H1 (cell line): Measurements from ENCODE around the gene RABIF. TPM values are rescaled to one million over a fixed set of nuclear protein-coding genes. Genes with fewer than 3 reads are reported as not detected.

Experiments
- CTCF ChIA-PET: fragments of 300-600 bp; sonication (Branson Sonifier 250); formaldehyde crosslinking; loops from one replicate; lab custom pipeline; 2021; ENCODE audit not compliant: partially characterized antibody; lab: Charles Lee
- POLR2A ChIA-PET: fragments of 300-600 bp; sonication (Branson Sonifier 250); formaldehyde crosslinking; loops from one replicate; lab custom pipeline; 2021; ENCODE audit warnings: inconsistent platforms; ENCODE audit not compliant: partially characterized antibody; lab: Charles Lee
- DNase-seq, 2 experiments: peaks; one replicate each; pipeline versions ENCODE4 v3.0.0 to v3.0.0-alpha.2; 2010 to 2022; ENCODE audit warnings: low spot score in 2 of 2, low read depth in 1 of 2, mixed read lengths in 1 of 2
- FAIRE-seq: peaks from 2 replicates; lab custom pipeline; 2011; peaks lifted over from hg19 to GRCh38; lab: Jason Lieb, UNC
- H2AFZ ChIP-seq: 2 replicates; pipeline ENCODE4 v1.8.1; 2012; ENCODE audit warnings: low read length, inconsistent platforms
- H2AK5ac ChIP-seq: 2 replicates; pipeline ENCODE4 v1.6.1; 2013; ENCODE audit warnings: low read depth, low read length
- H2BK120ac ChIP-seq: replicated peaks from 2 replicates; pipeline ENCODE3; 2013; ENCODE audit warnings: low read depth, low read length, inconsistent platforms
- H2BK12ac ChIP-seq: 2 replicates; pipeline ENCODE4 v1.6.1; 2013; ENCODE audit warnings: low read depth, low read length
- H2BK15ac ChIP-seq: 2 replicates; pipeline ENCODE4 v1.6.1; 2013; ENCODE audit warnings: low read length
- H2BK20ac ChIP-seq: 2 replicates; pipeline ENCODE4 v1.6.1; 2013; ENCODE audit warnings: low read length
- H2BK5ac ChIP-seq: 2 replicates; pipeline ENCODE4 v1.6.1; 2013; ENCODE audit warnings: low read depth, low read length
- H3K14ac ChIP-seq: 2 replicates; pipeline ENCODE4 v1.6.1; 2013; ENCODE audit warnings: inconsistent platforms; ENCODE audit not compliant: insufficient read length
- H3K18ac ChIP-seq: 2 replicates; pipeline ENCODE4 v1.6.1; 2013; ENCODE audit warnings: low read length; ENCODE audit errors: extremely low read depth
- H3K23ac ChIP-seq: 2 replicates; pipeline ENCODE4 v1.6.1; 2013; ENCODE audit warnings: inconsistent platforms; ENCODE audit not compliant: insufficient read length
- H3K23me2 ChIP-seq: 2 replicates; pipeline ENCODE4 v1.6.1; 2013; ENCODE audit warnings: low read depth, low read length
- H3K27ac ChIP-seq: 2 replicates; pipeline ENCODE4 v1.6.1; 2011; ENCODE audit warnings: low read depth, low read length, inconsistent platforms
- H3K27me3 ChIP-seq, 4 experiments: replicated peaks in 1 of 4; 1 replicate in 1 of 4; 2 replicates in 3 of 4; pipeline versions ENCODE4 v1.6.1 to v1.8.1; 2011 to 2013; ENCODE audit warnings: low read length in 3 of 4, mild to moderate bottlenecking in 3 of 4, inconsistent platforms in 2 of 4, mixed read lengths in 2 of 4, moderate library complexity in 1 of 4; ENCODE audit not compliant: control insufficient read depth in 3 of 4, insufficient read depth in 3 of 4; ENCODE audit errors: extremely low read depth in 1 of 4
- H3K36me3 ChIP-seq, 4 experiments: 2 replicates each; pipeline versions ENCODE4 v1.6.1 to v1.8.1; 2011 to 2013; ENCODE audit warnings: mild to moderate bottlenecking in 4 of 4, low read length in 3 of 4, moderate library complexity in 2 of 4, control low read depth in 1 of 4, inconsistent platforms in 1 of 4; ENCODE audit not compliant: insufficient read depth in 4 of 4, control insufficient read depth in 2 of 4
- H3K4ac ChIP-seq: replicated peaks from 2 replicates; pipeline ENCODE3; 2013; ENCODE audit warnings: low read length, low read depth, mixed read lengths, inconsistent platforms; ENCODE audit not compliant: insufficient read length
- H3K4me1 ChIP-seq, 4 experiments: replicated peaks in 1 of 4; 1 replicate in 1 of 4; 2 replicates in 3 of 4; pipeline versions ENCODE4 v1.6.1 to v1.8.1; 2011 to 2013; ENCODE audit warnings: low read length in 3 of 4, inconsistent platforms in 2 of 4, mixed read lengths in 1 of 4; ENCODE audit not compliant: insufficient read depth in 4 of 4, control insufficient read depth in 3 of 4
- H3K4me2 ChIP-seq, 2 experiments: 2 replicates each; pipeline versions ENCODE4 v1.6.1 to v1.8.1; 2011 to 2013; ENCODE audit warnings: low read depth in 2 of 2, low read length in 2 of 2, control low read depth in 1 of 2, inconsistent platforms in 1 of 2, mild to moderate bottlenecking in 1 of 2; ENCODE audit not compliant: insufficient read depth in 1 of 2
- H3K4me3 ChIP-seq, 4 experiments: fragments of 200-600, 300-600 bp in 1 of 4; sonication (generic), shearing (Covaris generic), sonication (Bioruptor Twin) in 1 of 4; 2 replicates each; pipeline versions ENCODE4 v1.5.1 to v1.8.1; 2011 to 2016; ENCODE audit warnings: low read length in 4 of 4, low read depth in 3 of 4, control low read depth in 2 of 4, inconsistent platforms in 2 of 4, mild to moderate bottlenecking in 2 of 4, mixed read lengths in 1 of 4, moderate library complexity in 1 of 4; ENCODE audit not compliant: insufficient read depth in 2 of 4; ENCODE audit errors: extremely low read depth in 1 of 4
- H3K56ac ChIP-seq: replicated peaks from 2 replicates; pipeline ENCODE3; 2013; ENCODE audit warnings: low read depth, mild to moderate bottlenecking, mixed read lengths, low read length, inconsistent platforms; ENCODE audit not compliant: insufficient read length
- H3K79me1 ChIP-seq: 2 replicates; pipeline ENCODE4 v1.6.1; 2013; ENCODE audit warnings: low read depth, low read length, control low read depth
- H3K79me2 ChIP-seq, 2 experiments: 2 replicates each; pipeline versions ENCODE4 v1.6.1 to v1.8.1; 2012 to 2013; ENCODE audit warnings: low read length in 2 of 2, mild to moderate bottlenecking in 2 of 2, inconsistent platforms in 1 of 2; ENCODE audit not compliant: insufficient read depth in 2 of 2, control insufficient read depth in 1 of 2
- H3K9ac ChIP-seq, 4 experiments: replicated peaks in 1 of 4; 1 replicate in 1 of 4; 2 replicates in 3 of 4; pipeline versions ENCODE4 v1.6.1 to v1.8.1; 2011 to 2013; ENCODE audit warnings: low read depth in 3 of 4, low read length in 3 of 4, control low read depth in 2 of 4, mild to moderate bottlenecking in 2 of 4, moderate library complexity in 2 of 4, inconsistent platforms in 1 of 4; ENCODE audit errors: extremely low read depth in 1 of 4
- H3K9me3 ChIP-seq, 2 experiments: 2 replicates each; pipeline versions ENCODE4 v1.6.1 to v1.8.1; 2012 to 2013; ENCODE audit warnings: mild to moderate bottlenecking in 2 of 2, moderate library complexity in 2 of 2, control low read depth in 1 of 2, inconsistent platforms in 1 of 2, low read depth in 1 of 2, low read length in 1 of 2, mixed read lengths in 1 of 2; ENCODE audit not compliant: insufficient read depth in 2 of 2
- H4K20me1 ChIP-seq, 2 experiments: replicated peaks in 1 of 2; 2 replicates each; pipeline versions ENCODE3 to v1.8.1; 2011 to 2013; ENCODE audit warnings: inconsistent platforms in 2 of 2, low read length in 2 of 2, mild to moderate bottlenecking in 1 of 2; ENCODE audit not compliant: insufficient read depth in 2 of 2, control insufficient read depth in 1 of 2
- H4K5ac ChIP-seq: 2 replicates; pipeline ENCODE4 v1.6.1; 2013; ENCODE audit warnings: low read length, low read depth, mixed read lengths, inconsistent platforms; ENCODE audit not compliant: insufficient read length
- H4K8ac ChIP-seq: 2 replicates; pipeline ENCODE4 v1.8.0; 2013; ENCODE audit warnings: mild to moderate bottlenecking, moderate library complexity, low read length, inconsistent platforms; ENCODE audit not compliant: insufficient read depth; ENCODE audit errors: extremely low read depth
- H4K91ac ChIP-seq: replicated peaks from 2 replicates; pipeline ENCODE3; 2013; ENCODE audit warnings: low read length, mixed read lengths, inconsistent platforms; ENCODE audit not compliant: insufficient read length
- CTCF ChIP-seq, 3 experiments: IDR thresholded peaks; 1 replicate in 2 of 3; 2 replicates in 1 of 3; pipeline versions ENCODE4 v1.5.1 to v1.6.1; 2011; ENCODE audit warnings: low read length in 3 of 3, mild to moderate bottlenecking in 3 of 3, inconsistent platforms in 2 of 3, low read depth in 1 of 3, moderate library complexity in 1 of 3; ENCODE audit not compliant: insufficient read depth in 1 of 3; ENCODE audit errors: control extremely low read depth in 1 of 3
- GABPA ChIP-seq: IDR thresholded peaks from 2 replicates; pipeline ENCODE4 v1.6.1; 2011; ENCODE audit warnings: mild to moderate bottlenecking, low read length, moderate library complexity, borderline replicate concordance; ENCODE audit not compliant: insufficient read depth
- HDAC2 ChIP-seq, 2 experiments: fragments of 300-600 bp in 1 of 2; sonication (generic) in 1 of 2; IDR thresholded peaks; 2 replicates each; pipeline ENCODE4 v1.6.1; 2011 to 2012; ENCODE audit warnings: low read depth in 2 of 2, low read length in 2 of 2, mild to moderate bottlenecking in 2 of 2, moderate library complexity in 2 of 2, borderline replicate concordance in 1 of 2, inconsistent platforms in 1 of 2
- POLR2AphosphoS5 ChIP-seq: IDR thresholded peaks from 2 replicates; pipeline ENCODE4 v1.6.1; 2011; ENCODE audit warnings: low read depth, low read length
- WGBS, 2 experiments: shearing (Covaris generic) in 1 of 2; methylation state at CpG; one replicate each; pipeline versions ENCODE4 v1.1.6 to v1.1.7; 2013 to 2015; ENCODE audit warnings: low lambda C conversion rate in 2 of 2, mixed read lengths in 2 of 2, inconsistent platforms in 1 of 2, low coverage in 1 of 2, missing lambda C conversion rate in 1 of 2; ENCODE audit not compliant: insufficient replicate concordance in 2 of 2, insufficient coverage in 1 of 2, insufficient read length in 1 of 2; ENCODE audit errors: extremely low coverage in 1 of 2, missing lambda C conversion rate in 1 of 2; 5-methylcytosine and 5-hydroxymethylcytosine counted together
- long read RNA-seq, 2 experiments: library from RNA in 1 of 2; library from capped mRNA in 1 of 2; stranded (forward); transcript quantifications; one replicate each; pipeline ENCODE4 v2.0.0, GENCODE V29; 2021; ENCODE audit warnings: inconsistent platforms in 1 of 2
- polyA minus RNA-seq, 3 experiments: library from RNA; depleted of rRNA, polyadenylated mRNA; stranded (reverse); fragments of >200 nt; gene quantifications; 1 replicate in 2 of 3; 2 replicates in 1 of 3; pipeline ENCODE4 v1.2.3, GENCODE V29; 2011
- polyA plus RNA-seq, 7 experiments: library from polyadenylated mRNA; depleted of rRNA in 3 of 7; stranded (reverse) in 5 of 7; unstranded in 2 of 7; fragments of >200 nt in 5 of 7; fragments of 200-250 nt in 2 of 7; gene quantifications; 1 replicate in 5 of 7; 2 replicates in 1 of 7; 4 replicates in 1 of 7; pipeline versions ENCODE4 v1.2.1 to v1.2.3, GENCODE V29; 2011 to 2013; ENCODE audit warnings: missing spikeins in 2 of 7, mixed read lengths in 2 of 7
- total RNA-seq: library from RNA; stranded (reverse); fragmentation: NEBNext Ultra II Directional; extraction: Animal tissue kit (Norgen Biotek cat#: 25700); gene quantifications from 2 replicates; pipeline ENCODE4 v1.2.1, GENCODE V29; 2021

Gene RABIF
- 5.6 and 6.5 TPM in 2 replicates for total RNA-seq
- polyA plus RNA-seq (2011; rRNA removed), result 5.1 and 6.9 TPM in 2 replicates
- polyA plus RNA-seq (2011; cell fraction: cytosol; rRNA removed), result 6.4 TPM
- 2.6 TPM for polyA plus RNA-seq (2011; cell fraction: nucleus; rRNA removed)
- polyA plus RNA-seq (2012, experiment 1 of 2), result 5.6 to 6.8 TPM (median 6.1 TPM) in 4 replicates
- polyA plus RNA-seq (2012, experiment 2 of 2), result 4.3 TPM
- polyA plus RNA-seq (2013, experiment 1 of 2), result 4.8 TPM
- 5.0 TPM for polyA plus RNA-seq (2013, experiment 2 of 2)
- polyA minus RNA-seq (2011; rRNA and poly(A)+ RNA removed), result 4.9 and 8.0 TPM in 2 replicates
- polyA minus RNA-seq (2011; cell fraction: cytosol; rRNA and poly(A)+ RNA removed), result 2.3 TPM
- 5.5 TPM for polyA minus RNA-seq (2011; cell fraction: nucleus; rRNA and poly(A)+ RNA removed)
- long read RNA-seq, experiment 1, transcript RABIF-201 (2 exons, 2,430 nt), result major isoform, 15 of 16 reads
- long read RNA-seq, experiment 1, partial matches to known transcripts, result 0 of 16 reads
- long read RNA-seq, experiment 1, other reads (novel, unspliced or antisense), result 1 of 16 reads
- long read RNA-seq, experiment 2, transcript RABIF-201 (2 exons, 2,430 nt), result major isoform, 25 of 25 reads
- long read RNA-seq, experiment 2, partial matches to known transcripts, result 0 of 25 reads
- long read RNA-seq, experiment 2, other reads (novel, unspliced or antisense), result 0 of 25 reads

DNA sequence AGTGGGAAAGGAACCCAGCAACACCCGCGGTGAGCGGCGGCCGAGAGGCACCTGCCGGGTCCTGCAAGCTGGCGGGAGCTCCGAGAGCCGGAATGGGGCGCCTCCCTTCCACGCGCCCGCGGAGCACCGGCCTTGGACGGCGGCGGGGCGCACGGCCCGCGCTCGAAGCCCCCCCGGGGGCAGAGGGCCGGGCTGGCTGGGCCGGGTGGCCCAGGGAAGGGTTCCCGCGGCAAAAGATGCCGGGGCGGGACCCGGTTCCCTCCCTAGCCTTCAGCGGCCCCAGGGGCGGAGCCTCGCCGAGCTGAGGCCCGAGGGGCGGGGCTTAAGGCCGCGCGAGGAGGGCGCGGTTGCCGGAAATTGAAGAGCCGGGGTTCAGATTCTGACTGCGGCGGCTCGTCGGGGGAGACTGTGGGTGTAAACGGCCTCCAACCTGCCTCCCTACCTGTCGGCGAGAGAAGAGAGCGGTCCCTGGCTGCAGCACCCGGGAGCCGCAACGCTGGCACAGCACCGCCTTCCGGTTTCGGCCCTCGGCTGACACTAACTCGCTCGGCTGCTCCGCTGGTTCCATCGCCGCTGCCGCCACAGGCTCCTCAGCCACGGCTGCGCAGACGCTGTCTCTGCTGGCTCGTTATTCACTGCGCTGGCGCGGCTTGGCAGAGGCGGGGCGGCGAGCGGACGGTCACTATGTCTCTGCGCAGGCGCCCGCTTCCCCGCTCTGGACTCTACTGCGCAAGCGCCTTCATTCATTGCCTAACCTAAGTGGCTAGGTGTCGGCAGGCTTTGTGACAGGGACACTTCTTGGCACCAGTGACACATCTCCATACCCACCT, at the start of gene RABIF:
Gene RABIF, minus strand, starts transcription at position 619 of the 830 bp plus-strand sequence. Its CDS starts 51 bp downstream, at position 568.
- POLR2A ChIA-PET, result interaction anchor here (0.6 to 2.3 kb wide), 18 partner anchors 9 to 165 kb away, joined by 3 to 11 read pairs (median 4); partner anchors contain the start of genes KDM5B, KLHL12, PCAT6 and TMEM183A
- peak within 1 kb of the TSS; percentile 70 for H3K4ac ChIP-seq
- H4K5ac ChIP-seq, result peak within 1 kb of the TSS; percentile 94
- H3K4me2 ChIP-seq, result peak within 1 kb of the TSS; percentile 60 to 74
- no peak within 1 kb of the TSS; the same call in 1 of the 2 replicates for H2AFZ ChIP-seq
- no peak within 1 kb of the TSS for H3K14ac ChIP-seq
- H2BK120ac ChIP-seq, result peak within 1 kb of the TSS; percentile 65
- H3K56ac ChIP-seq, result peak within 1 kb of the TSS; percentile 79
- H2BK12ac ChIP-seq, result no peak within 1 kb of the TSS
- H2BK20ac ChIP-seq, result no peak within 1 kb of the TSS
- DNase-seq, result peak; percentile 85 to 92
- no peak within 1 kb of the TSS for H2BK15ac ChIP-seq
- peaks cover 2% of the 10 kb centered on the region for H3K23me2 ChIP-seq
- H3K4me3 ChIP-seq, result peak within 1 kb of the TSS; percentile 65 to 96 (median 81)
- H3K27ac ChIP-seq, result peak within 1 kb of the TSS; percentile 28; the same call in 1 of the 2 replicates
- no peaks in the 10 kb centered on the region for H4K20me1 ChIP-seq
- WGBS, 2 experiments, result 3% methylated on average over 42 of the region's 84 CpGs; no CpG with 5 or more reads in 1 of the 2 experiments
- H3K9me3 ChIP-seq, result no peaks in the 10 kb centered on the region
- peak within 1 kb of the TSS; percentile 92; the same call in 1 of the 2 replicates for H2BK5ac ChIP-seq
- H4K91ac ChIP-seq, result peak within 1 kb of the TSS; percentile 61
- peak within 1 kb of the TSS; percentile 55 to 68 (median 65) for H3K9ac ChIP-seq
- peak within 1 kb of the TSS; percentile 72; the same call in 1 of the 2 replicates for H4K8ac ChIP-seq
- no peaks in the 10 kb centered on the region for H3K27me3 ChIP-seq
- FAIRE-seq, result no peak
- no peak within 1 kb of the TSS for H3K23ac ChIP-seq
- peaks cover 0 to 7% (median 4%) of the 10 kb centered on the region in 4 experiments; a peak in 5 of 7 replicates for H3K4me1 ChIP-seq
- no peak within 1 kb of the TSS for H2AK5ac ChIP-seq
- H3K18ac ChIP-seq, result peak within 1 kb of the TSS; percentile 85
- H3K36me3 ChIP-seq, result peaks cover 4 to 21% (median 12%) of the 10 kb centered on the region in 4 experiments; a peak in 6 of 8 replicates
- no peaks in the 10 kb centered on the region for H3K79me2 ChIP-seq
- CTCF ChIA-PET, result interaction anchor here (0.7 to 1.0 kb wide), 2 partner anchors 9 to 132 kb away, joined by 3 read pairs; no protein-coding TSS in a partner anchor
- H3K79me1 ChIP-seq, result no peaks in the 10 kb centered on the region
- no peak for TF ChIP-seq GABPA
- no peak; a peak in 1 of 4 replicates for TF ChIP-seq HDAC2 (IDR thresholded peaks at IDR 0.05; ENCODE audit: borderline replicate concordance in 1 of 2, low read depth in 2 of 2, low read length in 2 of 2)
- TF ChIP-seq CTCF (IDR thresholded peaks at IDR 0.05; ENCODE audit: control extremely low read depth in 1 of 3, insufficient read depth in 1 of 3, low read depth in 1 of 3, low read length in 3 of 3), result peak in 1 of 3 experiments; percentile 16; a peak in 2 of 4 replicates
- TF ChIP-seq POLR2AphosphoS5, result peak; percentile 72
